GM10248 (cell line): ENCODE data around the gene WNT4.

Experiments used
- CTCF ChIA-PET: fragments of 300-600 bp; sonication (Branson Sonifier 250); formaldehyde crosslinking; extraction: SDS; loops from one replicate; lab custom pipeline; 2021; ENCODE audit warnings: antibody characterized with exemption; lab: Yijun Ruan, JAX
- POLR2A ChIA-PET: fragments of 350-650 bp; sonication (Branson Sonifier 250); formaldehyde crosslinking; extraction: SDS; loops from one replicate; lab custom pipeline; 2020; ENCODE audit warnings: antibody characterized with exemption; lab: Yijun Ruan, JAX
- DNase-seq: peaks from one replicate; pipeline ENCODE4 v3.0.0; 2012; ENCODE audit errors: extremely low spot score
- CTCF ChIP-seq: IDR thresholded peaks from 2 replicates; pipeline ENCODE4 v1.5.1; 2012; ENCODE audit warnings: mild to moderate bottlenecking, low read depth; ENCODE audit errors: extremely low read depth, missing control alignments, control extremely low read depth

WNT4 gene

GRCh38 chr1:22164841-22165808 lies 22.2 kb upstream of the WNT4 start:
- POLR2A ChIA-PET, result no interaction called here
- DNase-seq, result no peak
- no peak for TF ChIP-seq CTCF
- CTCF ChIA-PET, result no interaction called here

GRCh38 chr1:22163564-22163963 lies 20.7 kb upstream of the WNT4 start:
- CTCF ChIA-PET, result no interaction called here
- POLR2A ChIA-PET, result no interaction called here
- no peak for TF ChIP-seq CTCF
- no peak for DNase-seq

GRCh38 chr1:22163137-22163536 lies 20.2 kb upstream of the WNT4 start:
- TF ChIP-seq CTCF, result no peak
- CTCF ChIA-PET, result interaction anchor here (0.8 kb wide), 1 partner anchor 477 kb away, joined by 3 read pairs; no protein-coding TSS in a partner anchor
- POLR2A ChIA-PET, result no interaction called here
- DNase-seq, result no peak

- no peak for DNase-seq
- TF ChIP-seq CTCF, result no peak
- ChIA-PET CTCF (interaction anchor here (0.9 kb wide), 1 partner anchor 34 kb away, joined by 3 read pairs; no protein-coding TSS in a partner anchor), POLR2A (no interaction called here)
Measured at GRCh38 chr1:22159891-22160290, 17.0 kb upstream of the WNT4 start.

GRCh38 chr1:22158654-22159053 lies 15.8 kb upstream of the WNT4 start:
- TF ChIP-seq CTCF, result no peak
- no peak for DNase-seq
- CTCF ChIA-PET, result no interaction called here
- POLR2A ChIA-PET, result no interaction called here

GRCh38 chr1:22157359-22157966 lies 14.6 kb upstream of the WNT4 start:
- POLR2A ChIA-PET, result no interaction called here
- TF ChIP-seq CTCF, result no peak
- no peak for DNase-seq
- CTCF ChIA-PET, result no interaction called here
